HG02642 (cell line): Measurements from ENCODE around the gene NLGN4Y.

ENCODE experiments used
- ATAC-seq: cut with Tn5 transposase; IDR thresholded peaks from one replicate; pipeline ENCODE4 v1.9.1; 2021; ENCODE audit warnings: mild to moderate bottlenecking; ENCODE audit not compliant: unreplicated experiment, poor library complexity

The NLGN4Y gene

DNA sequence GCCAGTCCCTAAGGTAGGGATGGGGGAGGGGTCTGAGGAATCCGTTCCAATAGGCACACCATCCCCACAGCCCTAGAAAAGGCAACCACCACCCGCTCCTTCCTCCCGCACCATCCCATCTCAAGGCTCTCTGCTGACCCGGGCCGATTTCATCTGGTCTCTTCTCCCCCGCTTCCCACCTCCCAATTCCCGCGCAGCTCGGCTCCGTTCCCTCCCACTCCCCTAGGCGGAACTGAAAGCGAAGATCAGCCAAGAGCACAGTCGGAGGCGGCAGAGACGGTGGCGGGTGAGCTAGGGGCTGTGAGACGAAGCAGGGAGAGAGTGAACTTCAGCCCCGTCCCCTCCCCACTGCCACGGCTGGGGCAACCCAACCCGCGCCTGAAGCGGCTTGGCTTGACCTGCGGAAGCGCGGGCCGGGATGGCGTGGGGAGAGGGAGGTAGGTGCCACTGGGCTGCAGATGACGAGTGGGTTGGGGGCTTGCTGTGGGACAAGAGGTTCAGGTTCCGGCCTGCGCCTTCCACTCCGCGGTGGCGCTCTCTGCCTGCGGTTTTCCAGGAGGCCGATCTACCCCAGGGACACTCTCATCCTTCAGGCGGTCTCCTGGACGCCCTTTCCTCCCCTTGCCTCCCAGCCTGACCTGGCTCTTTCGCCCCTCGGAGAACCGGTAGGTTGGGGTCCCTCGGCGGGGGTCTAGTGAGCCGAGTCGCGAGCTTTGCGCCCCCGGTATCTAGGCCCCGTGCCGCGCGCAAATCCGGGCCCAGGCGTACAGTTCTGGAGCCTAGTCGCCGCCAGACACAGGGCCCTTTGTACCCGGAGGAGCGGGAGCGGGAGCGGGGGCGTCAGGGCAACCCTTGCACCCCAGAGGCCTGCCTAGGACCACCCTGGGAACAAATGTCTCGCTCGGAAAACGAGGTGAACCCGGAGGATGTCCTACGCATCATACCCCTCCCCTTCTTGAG lies at the start of gene NLGN4Y:
NLGN4Y (plus strand) TSS at position 258 of the 960 bp plus-strand sequence. CDS start 97,591 bp downstream, outside the sequence.
- peak; percentile 80 for ATAC-seq

GRCh38 chrY:14485935-14486334 lies 38.4 kb upstream of the NLGN4Y start:
- no peak for ATAC-seq

GRCh38 chrY:14490226-14490625 lies 34.1 kb upstream of the NLGN4Y start:
- no peak for ATAC-seq

DNA sequence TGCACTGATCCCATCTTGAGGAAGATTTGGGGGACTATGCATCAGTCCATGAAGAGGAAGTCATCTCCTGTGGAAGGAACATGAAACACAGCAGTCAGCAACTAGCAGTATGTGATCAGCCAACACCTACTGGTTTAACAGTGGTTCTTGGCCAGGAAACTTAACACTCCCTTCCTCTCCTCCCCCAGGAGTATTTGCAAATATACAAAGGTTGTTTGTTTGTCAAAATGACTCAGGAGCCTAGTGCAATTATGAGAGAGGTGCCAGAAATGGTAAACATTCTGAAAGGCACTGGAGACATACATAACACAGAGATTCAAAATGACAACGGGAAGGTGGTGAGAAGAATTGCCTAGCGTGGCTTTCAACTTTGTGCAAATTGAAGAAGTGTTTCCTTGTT lies 26.3 kb upstream of the NLGN4Y start:
- ATAC-seq = no peak

DNA sequence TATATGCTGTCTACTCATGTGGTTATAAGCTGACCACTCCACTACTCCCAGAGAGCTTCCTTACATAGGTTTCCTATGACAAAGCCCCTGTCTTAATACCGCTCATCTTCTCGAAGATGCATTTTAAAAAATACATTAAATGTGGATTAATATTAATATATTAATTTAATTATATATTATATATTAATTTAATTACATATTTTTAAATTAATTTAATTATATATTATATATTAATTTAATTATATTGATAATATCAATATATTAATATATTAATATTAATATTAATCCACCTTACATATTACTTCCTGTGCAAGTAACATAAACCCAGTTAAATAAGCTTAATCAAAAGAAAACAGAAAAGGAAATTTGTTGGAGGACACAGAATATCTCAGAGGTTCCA lies 19.7 kb upstream of the NLGN4Y start:
- no peak for ATAC-seq

DNA sequence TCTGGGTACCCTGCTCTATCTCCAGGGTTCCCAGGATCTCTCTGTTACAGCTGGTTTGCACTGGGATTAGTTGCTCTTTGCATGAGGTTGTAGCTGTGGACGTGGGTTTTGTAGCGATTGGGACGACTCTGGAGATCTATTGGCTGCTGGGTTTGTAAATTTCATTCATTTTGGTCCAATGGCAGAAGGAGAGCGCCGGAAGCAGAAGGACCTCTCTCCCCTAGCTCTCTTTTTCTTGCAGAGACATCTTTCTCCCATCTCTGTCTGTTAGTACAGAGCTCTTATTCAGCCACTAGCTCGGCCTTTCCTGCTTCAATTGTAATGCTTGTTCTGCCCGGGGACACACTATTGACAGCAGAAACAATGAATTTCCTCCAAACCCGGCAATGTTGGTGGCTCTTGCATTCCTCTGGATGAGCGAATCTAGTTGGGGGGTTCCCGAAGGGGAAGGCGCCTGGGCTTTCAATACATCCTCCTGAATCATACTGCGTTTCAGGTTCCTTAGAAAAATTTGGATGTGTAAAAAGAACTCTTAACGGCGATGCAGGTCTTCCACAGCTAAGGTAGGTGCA lies 1.9 kb upstream of the NLGN4Y start:
- ATAC-seq = no peak

- peak; percentile 27 for ATAC-seq
Measured at GRCh38 chrY:14523491-14524271, 648 bp upstream of the NLGN4Y start.

GRCh38 chrY:14525315-14525714 lies 986 bp downstream of the NLGN4Y start:
- ATAC-seq = peak; percentile 20

DNA sequence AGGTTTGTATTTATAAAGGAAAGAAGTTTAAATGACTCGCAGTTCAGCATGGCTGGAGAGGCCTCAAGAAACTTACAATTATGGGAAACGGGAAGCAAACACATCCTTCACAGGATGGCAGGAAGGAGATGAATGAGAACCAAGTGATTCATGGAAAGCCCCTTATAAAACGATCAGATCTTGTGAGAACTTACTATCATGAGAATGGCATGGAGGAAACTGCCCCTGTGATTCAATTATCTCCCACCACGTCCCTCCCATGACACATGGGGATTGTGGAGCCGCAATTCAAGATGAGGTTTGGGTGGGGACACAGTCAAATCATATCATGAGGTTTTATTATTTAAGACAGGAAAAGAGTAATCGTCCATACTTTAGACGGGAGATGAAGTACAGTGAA lies 4.0 kb downstream of the NLGN4Y start:
- no peak for ATAC-seq

DNA sequence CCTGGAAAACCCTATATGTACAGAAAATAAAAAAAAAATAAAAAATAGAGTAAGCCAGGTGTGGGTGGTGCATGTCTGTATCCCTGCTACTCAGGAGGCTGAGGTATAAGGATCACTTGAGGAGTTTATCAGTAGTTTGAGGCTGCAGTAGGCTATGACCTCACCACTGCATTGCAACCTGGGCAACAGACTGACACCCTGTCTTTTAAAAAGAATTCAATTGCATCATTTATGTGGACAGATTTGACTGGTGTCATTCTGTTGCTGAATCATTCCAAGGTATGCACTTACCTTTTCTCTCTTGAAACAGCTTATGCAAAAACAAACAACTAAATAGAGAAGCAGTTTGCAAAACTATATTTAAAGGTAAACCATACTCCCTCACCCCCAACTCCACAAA lies 12.4 kb downstream of the NLGN4Y start:
- ATAC-seq = no peak

GRCh38 chrY:14543506-14543905 lies 19.2 kb downstream of the NLGN4Y start:
- ATAC-seq = no peak

- no peak for ATAC-seq
Measured at GRCh38 chrY:14581294-14581693, 57.0 kb downstream of the NLGN4Y start.

- peak; percentile 65 for ATAC-seq
Measured at GRCh38 chrY:14586725-14587124, 62.4 kb downstream of the NLGN4Y start.

- no peak for ATAC-seq
Measured at GRCh38 chrY:14601372-14601771, 77.0 kb downstream of the NLGN4Y start.

DNA sequence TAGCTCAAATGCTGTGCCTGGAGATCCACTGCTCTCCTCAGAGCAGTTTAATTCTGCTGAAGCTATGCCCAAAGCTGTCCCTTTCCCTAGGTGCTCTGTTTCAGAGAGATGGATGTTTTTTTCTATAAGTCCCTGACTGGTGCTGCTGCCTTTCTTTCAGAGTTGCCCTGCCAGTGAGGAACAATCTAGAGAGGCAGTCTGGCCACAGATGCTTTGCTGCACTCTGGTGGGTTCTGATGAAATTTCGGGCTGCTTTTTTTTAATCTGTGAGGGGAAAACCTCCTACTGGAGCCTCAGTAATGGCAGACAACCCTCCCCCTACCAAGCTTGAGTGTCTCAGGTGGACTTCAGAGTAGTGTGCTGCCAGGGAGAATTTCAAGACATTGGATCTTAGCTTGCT lies 93.3 kb downstream of the NLGN4Y start:
- no peak for ATAC-seq

DNA sequence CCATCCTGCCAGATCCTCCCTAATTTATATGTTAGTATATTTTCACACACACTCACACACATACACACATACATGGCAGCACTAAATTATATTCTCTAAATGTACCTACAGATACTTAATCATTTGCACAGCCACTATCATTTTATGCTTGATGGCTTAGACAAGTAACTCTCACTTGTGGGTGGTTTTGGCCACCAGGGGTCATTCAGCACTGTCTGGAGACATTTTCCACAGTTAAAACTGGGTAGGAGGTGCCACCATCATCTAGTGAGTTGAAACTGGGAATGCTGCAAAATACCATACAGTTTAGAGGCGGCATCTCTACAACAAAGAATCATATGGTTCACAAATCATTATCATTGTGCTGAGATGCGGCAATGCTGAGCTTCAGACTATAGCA lies 94.2 kb downstream of the NLGN4Y start:
- no peak for ATAC-seq

- ATAC-seq = no peak
Measured at GRCh38 chrY:14628208-14628607, 103.9 kb downstream of the NLGN4Y start.

DNA sequence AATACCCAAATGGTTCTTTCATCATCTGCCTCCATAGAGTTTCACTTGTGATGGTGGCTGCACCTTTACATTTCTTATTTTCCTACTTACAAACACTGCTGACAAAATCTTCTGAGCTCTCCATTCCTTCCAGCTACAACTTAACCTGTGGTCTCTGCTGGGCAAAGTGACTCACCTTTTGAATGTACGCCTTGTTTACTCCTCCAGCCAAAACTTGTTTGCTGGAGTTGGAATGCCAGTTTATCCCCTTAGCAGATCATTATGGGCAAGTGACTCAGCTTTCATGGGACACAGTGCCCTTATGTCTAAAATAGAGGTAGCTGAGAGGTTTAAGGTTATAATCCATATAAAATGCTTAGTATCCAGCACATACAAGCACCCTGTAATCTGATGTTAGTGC lies 107.3 kb downstream of the NLGN4Y start:
- ATAC-seq = no peak

DNA sequence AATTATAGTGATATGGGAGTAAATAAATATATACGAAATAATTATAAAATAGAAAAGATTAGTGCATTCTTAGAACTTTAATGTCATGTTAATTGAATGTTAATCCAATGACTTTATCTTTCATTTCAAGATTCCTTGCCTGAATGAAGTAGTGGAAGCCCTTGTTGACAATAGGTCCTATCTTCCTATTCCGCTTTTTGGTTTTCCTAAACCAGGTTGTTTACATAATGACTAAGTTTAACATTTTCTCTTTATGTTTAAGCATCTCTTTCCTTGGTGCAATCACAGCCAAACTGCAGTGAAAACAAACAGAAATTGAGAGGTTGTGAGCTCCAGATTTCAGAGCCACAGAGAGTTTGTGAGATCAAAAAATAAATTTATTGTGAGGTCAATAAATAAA lies 109.4 kb downstream of the NLGN4Y start:
- no peak for ATAC-seq

- ATAC-seq = no peak
Measured at GRCh38 chrY:14634954-14635353, 110.6 kb downstream of the NLGN4Y start.

GRCh38 chrY:14637551-14637950 lies 113.2 kb downstream of the NLGN4Y start:
- no peak for ATAC-seq
